HUES48 (cell line): ENCODE measurements around the gene PRR33.
"Not testable (repeated sequence)": the region's sequence is repeated elsewhere in the genome, so short reads cannot be mapped to it uniquely, and the experiment has no call there.

Experiments
- H3K27ac ChIP-seq: one replicate; pipeline ENCODE4 v1.7.0; 2013; ENCODE audit warnings: low read depth, low read length, inconsistent platforms
- H3K27me3 ChIP-seq: 2 replicates; pipeline ENCODE4 v1.6.1; 2013; ENCODE audit warnings: mild to moderate bottlenecking, low read length; ENCODE audit not compliant: control insufficient read depth, insufficient read depth
- H3K36me3 ChIP-seq: 2 replicates; pipeline ENCODE4 v1.6.1; 2013; ENCODE audit warnings: low read length; ENCODE audit not compliant: control insufficient read depth, insufficient read depth
- H3K4me1 ChIP-seq: 2 replicates; pipeline ENCODE4 v1.6.1; 2013; ENCODE audit warnings: mild to moderate bottlenecking, low read length; ENCODE audit not compliant: control insufficient read depth, insufficient read depth
- H3K4me3 ChIP-seq: 2 replicates; pipeline ENCODE4 v1.5.1; 2013; ENCODE audit warnings: mild to moderate bottlenecking, low read depth, low read length
- H3K9ac ChIP-seq: 2 replicates; pipeline ENCODE4 v1.6.1; 2013; ENCODE audit warnings: mild to moderate bottlenecking, low read depth, low read length, moderate library complexity
- H3K9me3 ChIP-seq: 2 replicates; pipeline ENCODE4 v1.6.1; 2013; ENCODE audit warnings: low read length; ENCODE audit not compliant: control insufficient read depth, insufficient read depth

The PRR33 gene

GRCh38 chr11:1891831-1892115, at the start of gene PRR33:
Gene PRR33 (minus strand): TSS chr11:1891895. CDS start chr11:1890584, 1,311 bp downstream.
- Histone ChIP-seq H3K27me3 (no peaks in the 10 kb centered on the region), H3K27ac (no peak within 1 kb of the TSS), H3K36me3 (no peaks in the 10 kb centered on the region), H3K9me3 (no peaks in the 10 kb centered on the region), H3K4me3 (no peak within 1 kb of the TSS), H3K4me1 (no peaks in the 10 kb centered on the region), H3K9ac (no peak within 1 kb of the TSS)

GRCh38 chr11:1939788-1940187, 48.1 kb upstream of the PRR33 start:
- not testable (repeated sequence) for H3K27ac ChIP-seq, H3K4me1 ChIP-seq, H3K9ac ChIP-seq, H3K36me3 ChIP-seq, H3K9me3 ChIP-seq, H3K27me3 ChIP-seq, H3K4me3 ChIP-seq

DNA sequence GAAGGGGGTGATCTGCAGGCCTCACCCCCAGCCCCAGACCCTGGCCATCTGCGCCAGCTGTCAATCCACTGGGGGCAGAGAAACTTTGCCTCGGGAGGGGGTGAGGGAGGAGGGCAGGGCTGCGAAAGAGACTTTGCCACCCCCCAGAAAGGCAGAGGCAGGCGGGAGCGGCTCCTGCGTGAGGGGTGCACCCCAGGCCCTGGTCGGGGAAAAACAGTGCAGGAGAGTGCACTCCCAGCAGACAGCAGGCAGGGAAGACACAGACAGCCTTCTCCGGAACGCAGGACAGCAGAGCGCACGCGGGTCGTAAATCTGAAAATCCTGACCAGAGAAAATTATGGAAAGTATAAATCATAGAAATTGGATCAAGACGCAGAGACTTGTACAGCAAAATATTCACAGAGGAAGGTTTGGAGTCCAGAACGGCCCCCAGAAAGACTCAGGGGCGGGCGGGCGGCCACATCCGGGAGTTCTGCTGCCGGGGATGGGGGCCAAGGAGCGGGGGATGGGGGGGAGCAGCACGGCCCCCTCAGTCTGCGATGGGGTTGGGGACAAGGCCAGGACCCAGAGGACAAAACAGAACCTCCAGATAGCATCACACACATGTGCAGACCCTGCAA, 47.4 kb upstream of the PRR33 start:
- Histone ChIP-seq H3K27me3 (no peaks in the 10 kb centered on the region), H3K4me1 (no peaks in the 10 kb centered on the region)

DNA sequence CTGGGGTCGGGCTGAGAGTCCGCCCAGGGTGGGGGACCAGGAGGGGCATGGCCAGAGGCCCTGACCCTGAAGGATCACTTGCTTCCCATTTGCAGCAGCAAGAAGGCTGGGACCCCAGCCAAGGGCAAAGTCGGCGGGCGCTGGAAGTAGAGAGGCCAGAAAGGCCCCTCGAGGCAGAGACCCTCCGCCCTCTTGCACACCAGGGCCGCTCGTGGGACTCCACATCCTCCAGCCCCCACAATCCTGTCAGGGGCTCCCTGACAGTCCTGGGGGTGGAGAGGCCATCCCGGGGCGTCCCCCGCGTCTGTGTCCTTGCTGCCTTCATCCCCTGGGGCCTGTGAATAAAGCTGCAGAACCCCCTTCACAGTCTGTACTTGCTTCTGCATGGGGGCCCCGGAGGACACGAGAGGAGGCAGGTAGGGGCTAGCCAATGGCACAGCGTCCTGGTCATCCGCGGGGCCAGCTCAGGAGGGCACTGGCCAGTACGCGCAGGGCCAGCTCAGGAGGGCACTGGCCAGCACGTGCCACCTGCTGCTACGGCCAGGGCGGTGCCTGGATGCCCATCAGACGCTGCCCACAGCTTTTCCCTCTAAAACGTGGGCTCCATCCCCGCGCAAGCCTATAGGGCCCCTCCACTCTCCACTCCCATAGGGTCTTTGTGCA, 46.8 kb upstream of the PRR33 start:
- H3K27ac ChIP-seq = no peak overlapping the region
- H3K4me3 ChIP-seq = no peak overlapping the region
- no peaks in the 10 kb centered on the region for H3K27me3 ChIP-seq
- H3K4me1 ChIP-seq = no peaks in the 10 kb centered on the region
- H3K36me3 ChIP-seq = no peaks in the 10 kb centered on the region
- no peaks in the 10 kb centered on the region for H3K9me3 ChIP-seq
- no peak overlapping the region for H3K9ac ChIP-seq

More for the DNA sequence above, 47.4 kb upstream of the PRR33 start:
- no peaks in the 10 kb centered on the region for H3K9me3 ChIP-seq
- H3K27ac ChIP-seq = no peak overlapping the region
- no peaks in the 10 kb centered on the region for H3K36me3 ChIP-seq
- H3K4me3 ChIP-seq = no peak overlapping the region
- no peak overlapping the region for H3K9ac ChIP-seq

DNA sequence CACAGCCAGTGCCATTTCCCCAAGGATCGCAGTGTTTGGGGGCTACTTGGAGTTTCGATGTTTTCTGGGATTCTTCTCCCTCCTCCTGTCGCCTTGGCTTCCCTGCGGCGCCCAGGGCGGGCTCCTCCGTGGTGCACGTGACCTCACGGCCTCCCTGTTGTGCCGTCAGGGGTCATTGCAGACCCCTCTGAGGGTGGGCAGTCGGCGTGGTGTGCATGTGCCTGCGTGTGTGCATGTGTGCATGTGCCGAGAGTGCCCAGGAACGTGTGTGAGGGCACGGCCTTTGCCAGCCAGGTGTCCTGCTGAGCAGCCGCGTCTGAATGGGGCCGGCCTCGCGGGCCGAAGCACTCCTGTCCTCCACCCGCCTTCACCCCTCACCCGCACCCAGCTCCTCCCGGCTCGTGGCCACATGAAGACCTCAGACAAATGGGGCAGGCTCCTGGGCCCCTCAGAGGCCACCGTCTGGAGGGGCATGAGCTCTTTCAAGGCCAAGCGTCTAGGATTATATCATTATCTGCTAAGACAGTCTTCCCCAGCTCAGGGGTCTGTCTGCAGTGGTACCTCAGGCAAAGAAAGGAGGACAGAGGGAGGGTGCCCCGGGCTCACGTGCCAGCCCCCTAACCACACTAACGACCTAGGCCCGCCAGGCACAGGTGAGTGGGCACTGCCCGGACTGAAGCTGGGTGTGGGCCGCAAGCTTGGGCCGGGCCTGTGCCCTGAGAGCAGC, 46.1 kb upstream of the PRR33 start:
- Histone ChIP-seq H3K9ac (no peak overlapping the region), H3K36me3 (no peaks in the 10 kb centered on the region), H3K27ac (no peak overlapping the region), H3K27me3 (no peaks in the 10 kb centered on the region), H3K9me3 (no peaks in the 10 kb centered on the region), H3K4me3 (no peak overlapping the region), H3K4me1 (no peaks in the 10 kb centered on the region)

DNA sequence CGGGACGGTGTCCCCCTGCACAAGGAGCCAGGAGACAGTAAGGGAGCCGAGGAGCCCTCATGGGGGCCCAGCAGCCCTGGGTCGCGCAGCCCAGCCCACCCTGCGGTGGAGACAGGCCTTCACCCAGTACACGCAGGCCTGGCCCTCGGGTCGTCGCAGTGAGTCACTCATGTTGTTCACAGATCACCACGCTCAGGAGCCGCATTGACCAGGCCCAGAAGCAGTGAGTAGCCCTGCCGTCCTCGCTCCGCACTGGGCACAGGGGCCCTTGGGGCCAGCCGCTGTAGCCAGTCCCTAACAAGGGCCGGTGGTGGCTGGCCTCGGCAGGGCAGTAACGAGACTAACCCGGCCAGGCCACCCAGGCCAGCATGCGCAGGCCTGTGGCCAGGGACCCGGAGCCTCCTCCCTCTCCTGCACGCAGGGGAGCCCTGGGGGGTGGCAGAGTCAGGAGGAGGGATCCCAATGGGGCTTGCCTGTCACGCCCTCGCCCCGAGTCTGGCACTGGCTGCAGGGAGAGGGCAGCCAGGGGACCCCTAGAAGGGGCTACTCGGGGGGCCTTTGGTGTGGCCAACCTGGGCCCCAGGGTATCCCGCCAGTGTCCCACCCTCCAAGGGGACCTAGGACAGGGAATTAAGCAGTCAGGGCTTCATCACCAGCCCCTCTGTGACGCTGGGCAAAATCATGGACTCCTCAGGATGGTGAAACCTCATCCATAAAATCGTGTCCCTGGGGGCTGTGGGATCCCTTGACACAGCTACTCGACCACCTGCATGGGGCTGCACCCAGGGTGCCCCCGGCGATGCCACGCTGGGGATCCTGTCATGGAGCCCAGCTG, 45.3 kb upstream of the PRR33 start:
- Histone ChIP-seq H3K9ac (no peak overlapping the region), H3K27ac (no peak overlapping the region), H3K4me1 (no peaks in the 10 kb centered on the region), H3K4me3 (no peak overlapping the region), H3K36me3 (no peaks in the 10 kb centered on the region), H3K9me3 (no peaks in the 10 kb centered on the region), H3K27me3 (no peaks in the 10 kb centered on the region)

- no peaks in the 10 kb centered on the region for H3K9me3 ChIP-seq
- no peaks in the 10 kb centered on the region for H3K4me1 ChIP-seq
- no peak overlapping the region for H3K4me3 ChIP-seq
- H3K27ac ChIP-seq = no peak overlapping the region
- no peaks in the 10 kb centered on the region for H3K36me3 ChIP-seq
- no peaks in the 10 kb centered on the region for H3K27me3 ChIP-seq
- H3K9ac ChIP-seq = no peak overlapping the region
Measured at GRCh38 chr11:1936072-1936780, 44.5 kb upstream of the PRR33 start.

GRCh38 chr11:1935156-1936071, 43.7 kb upstream of the PRR33 start:
- H3K36me3 ChIP-seq = no peaks in the 10 kb centered on the region
- no peak overlapping the region for H3K4me3 ChIP-seq
- H3K9ac ChIP-seq = no peak overlapping the region
- no peaks in the 10 kb centered on the region for H3K4me1 ChIP-seq
- no peak overlapping the region for H3K27ac ChIP-seq
- no peaks in the 10 kb centered on the region for H3K9me3 ChIP-seq
- no peaks in the 10 kb centered on the region for H3K27me3 ChIP-seq

DNA sequence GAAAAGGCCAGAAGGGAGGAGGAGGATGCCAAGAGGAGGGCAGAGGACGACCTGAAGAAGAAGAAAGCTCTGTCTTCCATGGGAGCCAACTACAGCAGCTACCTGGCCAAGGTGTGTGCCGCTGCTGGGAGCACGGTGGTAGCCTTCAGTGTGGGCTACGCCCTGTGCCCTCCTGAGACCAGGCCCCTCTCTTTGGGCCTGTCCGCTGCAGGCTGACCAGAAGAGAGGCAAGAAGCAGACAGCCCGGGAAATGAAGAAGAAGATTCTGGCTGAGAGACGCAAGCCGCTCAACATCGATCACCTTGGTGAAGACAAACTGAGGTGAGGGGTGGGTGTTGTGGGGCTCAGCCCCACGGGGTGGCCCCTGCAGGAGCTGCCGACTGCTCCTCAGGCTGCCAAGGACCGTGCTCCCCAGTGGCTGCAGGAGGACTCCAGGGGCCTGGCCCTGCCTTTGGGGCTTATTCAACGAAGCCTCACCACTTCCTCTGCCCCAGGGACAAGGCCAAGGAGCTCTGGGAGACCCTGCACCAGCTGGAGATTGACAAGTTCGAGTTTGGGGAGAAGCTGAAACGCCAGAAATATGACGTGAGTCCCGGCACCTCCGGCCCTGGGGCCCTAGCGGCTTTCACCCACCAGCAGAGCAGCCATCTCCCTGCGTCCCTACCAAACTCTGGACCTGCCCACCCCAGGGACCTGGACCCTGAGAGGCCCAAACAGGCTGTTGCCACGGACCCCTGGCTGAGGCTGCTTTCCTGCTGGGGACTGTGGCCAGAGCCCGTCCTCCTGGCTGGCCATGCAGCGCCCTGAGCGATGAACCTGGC, 42.9 kb upstream of the PRR33 start:
- no peaks in the 10 kb centered on the region for H3K27me3 ChIP-seq
- no peaks in the 10 kb centered on the region for H3K4me1 ChIP-seq
- H3K9ac ChIP-seq = no peak overlapping the region
- H3K9me3 ChIP-seq = no peaks in the 10 kb centered on the region
- no peak overlapping the region for H3K4me3 ChIP-seq
- no peak overlapping the region for H3K27ac ChIP-seq
- H3K36me3 ChIP-seq = no peaks in the 10 kb centered on the region
